HG03457 (cell line): Measurements from ENCODE around the gene AKT3.

Experiments used
- ATAC-seq: cut with Tn5 transposase; IDR thresholded peaks from one replicate; pipeline ENCODE4 v1.9.1; 2021; ENCODE audit warnings: moderate number of reproducible peaks; ENCODE audit not compliant: unreplicated experiment

Gene AKT3

GRCh38 chr1:243438815-243439214 lies 411.2 kb downstream of the AKT3 start:
- no peak for ATAC-seq
